Caco-2 (cell line): ENCODE measurements around the gene KRTAP20-3. TPM values are rescaled to one million over a fixed set of nuclear protein-coding genes. Genes with fewer than 3 reads are reported as not detected.

Experiments
- BruUV-seq: library from RNA; stranded (reverse); fragments of 400-500 nt; replicated peaks from 2 replicates; lab custom pipeline; 2021; lab: Mats Ljungman, UMichigan
- CTCF ChIA-PET: fragments of 300-600 bp; sonication (Branson Sonifier 250); formaldehyde crosslinking; loops from one replicate; lab custom pipeline; 2022; ENCODE audit warnings: antibody characterized with exemption; lab: Charles Lee
- POLR2A ChIA-PET: fragments of 300-600 bp; sonication (Branson Sonifier 250); formaldehyde crosslinking; loops from one replicate; lab custom pipeline; 2022; ENCODE audit warnings: antibody characterized with exemption; lab: Charles Lee
- DNase-seq, 2 experiments: peaks; one replicate each; pipeline versions ENCODE4 v3.0.0 to v3.0.0-alpha.2; 2020 to 2022
- H3K27me3 ChIP-seq: replicated peaks from 2 replicates; pipeline ENCODE4 v1.6.0; 2011; ENCODE audit warnings: low read length; ENCODE audit not compliant: control insufficient read depth, insufficient read depth
- H3K36me3 ChIP-seq: 2 replicates; pipeline ENCODE4 v1.5.1; 2011; ENCODE audit warnings: low read length; ENCODE audit not compliant: control insufficient read depth, insufficient read depth
- H3K4me1 ChIP-seq: fragments of 250-450 bp; sonication (Bioruptor Pico); 2 replicates; pipeline ENCODE4 v1.5.1; 2020; ENCODE audit warnings: mild to moderate bottlenecking
- H3K4me3 ChIP-seq: 2 replicates; pipeline ENCODE4 v1.5.1; 2011; ENCODE audit warnings: low read depth, mild to moderate bottlenecking, control low read depth, low read length
- H3K9me3 ChIP-seq: fragments of 250-450 bp; sonication (Bioruptor Pico); 2 replicates; pipeline ENCODE4 v1.5.1; 2020; ENCODE audit warnings: mild to moderate bottlenecking, moderate library complexity
- H3K27ac Mint-ChIP-seq: one replicate; pipeline ENCODE4 v1.8.0; 2022; ENCODE audit warnings: mixed read lengths; ENCODE audit not compliant: unreplicated experiment
- H3K27me3 Mint-ChIP-seq: one replicate; pipeline ENCODE4 v1.8.0; 2022; ENCODE audit warnings: mixed read lengths; ENCODE audit not compliant: insufficient read depth, unreplicated experiment
- H3K36me3 Mint-ChIP-seq: one replicate; pipeline ENCODE4 v1.8.0; 2022; ENCODE audit warnings: mild to moderate bottlenecking, mixed read lengths; ENCODE audit not compliant: insufficient read depth, unreplicated experiment
- H3K4me1 Mint-ChIP-seq: one replicate; pipeline ENCODE4 v1.8.0; 2022; ENCODE audit warnings: low read depth, mixed read lengths; ENCODE audit not compliant: unreplicated experiment
- H3K4me3 Mint-ChIP-seq: one replicate; pipeline ENCODE4 v1.8.0; 2022; ENCODE audit warnings: mild to moderate bottlenecking, moderate library complexity, mixed read lengths; ENCODE audit not compliant: unreplicated experiment
- H3K9me3 Mint-ChIP-seq: one replicate; pipeline ENCODE4 v1.8.0; 2022; ENCODE audit warnings: mixed read lengths; ENCODE audit not compliant: unreplicated experiment
- CTCF ChIP-seq, 2 experiments: fragments of 200-600 bp in 1 of 2; IDR thresholded peaks; 1 replicate in 1 of 2; 2 replicates in 1 of 2; pipeline versions ENCODE4 v1.5.1 to v1.8.0; 2011 to 2022; ENCODE audit warnings: antibody characterized with exemption in 1 of 2, control low read depth in 1 of 2, inconsistent platforms in 1 of 2, low read depth in 1 of 2, low read length in 1 of 2, mild to moderate bottlenecking in 1 of 2, moderate library complexity in 1 of 2; ENCODE audit not compliant: insufficient read depth in 1 of 2, severe bottlenecking in 1 of 2, unreplicated experiment in 1 of 2
- intact Hi-C: fragments of 100-400 bp; cut with micrococcal nuclease; formaldehyde crosslinking; loops from one replicate; pipeline ENCODE4 v1.10.0; 2022; ENCODE audit not compliant: unreplicated experiment
- total RNA-seq: library from RNA; stranded (reverse); gene quantifications from 2 replicates; pipeline ENCODE4 v1.2.3, GENCODE V29; 2022

Gene KRTAP20-3
- total RNA-seq, 1 experiment from 2014 or later = not detected

GRCh38 chr21:30668776-30669175, 26.1 kb downstream of the KRTAP20-3 start:
- no peak for DNase-seq
- no peaks in the 10 kb centered on the region for H3K36me3 ChIP-seq
- Mint-ChIP-seq H3K4me3 (no peak overlapping the region), H3K27me3 (peaks cover 13% of the 10 kb centered on the region), H3K9me3 (no peaks in the 10 kb centered on the region), H3K27ac (no peak overlapping the region), H3K36me3 (no peaks in the 10 kb centered on the region), H3K4me1 (no peaks in the 10 kb centered on the region)
- H3K27me3 ChIP-seq = no peaks in the 10 kb centered on the region
- no peaks in the 10 kb centered on the region for H3K9me3 ChIP-seq
- H3K4me3 ChIP-seq = no peak overlapping the region
- intact Hi-C loops = no loop called here
- CTCF ChIA-PET = no interaction called here
- BruUV-seq = no TSS peak
- H3K4me1 ChIP-seq = no peaks in the 10 kb centered on the region
- POLR2A ChIA-PET = no interaction called here
- TF ChIP-seq CTCF (IDR thresholded peaks at IDR 0.05; ENCODE audit: insufficient read depth in 1 of 2, low read depth in 1 of 2, low read length in 1 of 2, severe bottlenecking in 1 of 2, unreplicated experiment in 1 of 2) = no peak

DNA sequence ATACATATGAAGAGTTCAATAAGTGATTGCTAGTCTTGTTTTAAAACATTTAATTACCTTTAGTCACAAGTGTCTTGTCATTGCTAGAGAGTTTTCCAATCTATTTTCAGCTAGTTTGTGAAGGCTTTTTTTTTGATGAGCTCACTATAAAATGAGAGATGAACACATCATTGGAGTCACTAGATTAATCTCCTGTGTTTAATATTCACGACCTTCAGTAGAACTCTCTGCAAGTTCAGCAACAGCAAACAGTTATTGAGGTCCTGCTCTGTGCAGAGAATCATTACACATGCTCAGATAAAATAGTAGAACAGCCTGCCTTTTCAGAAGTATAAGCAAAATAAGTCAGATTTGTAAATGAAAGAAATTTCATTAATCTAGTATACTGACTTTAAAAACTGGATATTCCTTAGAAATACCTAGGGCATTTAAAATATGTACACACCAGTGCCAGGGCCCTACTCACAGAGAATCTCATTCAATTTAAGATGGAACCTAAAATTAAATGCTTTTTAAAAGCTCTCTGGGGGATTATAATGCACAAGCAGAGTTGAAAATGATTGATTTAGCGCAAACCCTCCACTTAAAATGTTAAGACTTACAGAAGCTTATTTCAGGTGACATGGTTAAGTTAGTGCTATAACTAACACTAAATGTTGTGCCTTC, 30.5 kb downstream of the KRTAP20-3 start:
- ChIA-PET POLR2A (no interaction called here), CTCF (no interaction called here)
- Mint-ChIP-seq H3K4me3 (no peak overlapping the region), H3K4me1 (no peaks in the 10 kb centered on the region), H3K27ac (no peak overlapping the region), H3K27me3 (peaks cover 6% of the 10 kb centered on the region), H3K36me3 (no peaks in the 10 kb centered on the region), H3K9me3 (no peaks in the 10 kb centered on the region)
- Histone ChIP-seq H3K36me3 (no peaks in the 10 kb centered on the region), H3K4me1 (no peaks in the 10 kb centered on the region; the same call in 1 of the 2 replicates), H3K27me3 (no peaks in the 10 kb centered on the region), H3K4me3 (no peak overlapping the region), H3K9me3 (no peaks in the 10 kb centered on the region)
- TF ChIP-seq CTCF (IDR thresholded peaks at IDR 0.05; ENCODE audit: insufficient read depth in 1 of 2, low read depth in 1 of 2, low read length in 1 of 2, severe bottlenecking in 1 of 2, unreplicated experiment in 1 of 2) = no peak
- intact Hi-C loops = no loop called here
- BruUV-seq = no TSS peak
- DNase-seq = no peak

DNA sequence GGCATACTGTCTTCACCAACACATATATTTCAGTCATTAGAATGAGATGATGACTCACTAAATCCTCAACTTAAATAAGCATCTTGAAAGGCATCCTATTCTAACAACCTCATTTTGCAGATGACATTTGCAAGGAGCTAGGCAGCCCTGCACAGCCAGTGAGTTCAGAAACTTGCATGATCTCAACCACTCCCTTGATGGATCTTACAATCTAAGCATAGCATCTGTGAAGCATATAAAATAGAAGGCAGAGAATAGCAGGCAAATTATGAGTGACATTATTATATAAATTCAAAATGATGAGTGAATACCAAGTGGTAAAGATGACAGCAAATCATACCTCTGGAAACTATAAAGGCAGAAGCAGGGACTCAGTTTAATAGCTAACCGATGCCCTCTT, 31.6 kb downstream of the KRTAP20-3 start:
- Mint-ChIP-seq H3K27ac (no peak overlapping the region), H3K36me3 (no peaks in the 10 kb centered on the region), H3K4me3 (no peak overlapping the region), H3K27me3 (peaks cover 3% of the 10 kb centered on the region), H3K9me3 (no peaks in the 10 kb centered on the region), H3K4me1 (no peaks in the 10 kb centered on the region)
- BruUV-seq = no TSS peak
- DNase-seq = no peak
- TF ChIP-seq CTCF (IDR thresholded peaks at IDR 0.05; ENCODE audit: insufficient read depth in 1 of 2, low read depth in 1 of 2, low read length in 1 of 2, severe bottlenecking in 1 of 2, unreplicated experiment in 1 of 2) = no peak
- POLR2A ChIA-PET = no interaction called here
- H3K9me3 ChIP-seq = no peaks in the 10 kb centered on the region
- CTCF ChIA-PET = no interaction called here
- H3K27me3 ChIP-seq = no peaks in the 10 kb centered on the region
- H3K4me1 ChIP-seq = no peaks in the 10 kb centered on the region; the same call in 1 of the 2 replicates
- no peak overlapping the region for H3K4me3 ChIP-seq
- intact Hi-C loops = no loop called here
- H3K36me3 ChIP-seq = no peaks in the 10 kb centered on the region
